OCI-LY3 (cell line): ENCODE data around the gene ARL5A.

Experiments
- CTCF ChIP-seq: fragments of 200-600, 300-600 bp; sonication (generic); IDR thresholded peaks from 2 replicates; pipeline ENCODE4 v1.5.1; 2014; ENCODE audit warnings: antibody characterized with exemption, low read length, low read depth
- EZH2phosphoT487 ChIP-seq: fragments of 200-600 bp; shearing (Covaris generic); IDR thresholded peaks from 2 replicates; pipeline ENCODE4 v1.6.1; 2018; ENCODE audit warnings: antibody characterized with exemption, mixed run types, low read depth

- TF ChIP-seq CTCF = no peak
- no peak for TF ChIP-seq EZH2phosphoT487
These were observed 71.4 kb downstream of the ARL5A start for GRCh38 chr2:151756820-151757219.
